IPS DF 19.7 (cell line): ENCODE results near the gene SULT1A3.
"Not testable (repeated sequence)": the region's sequence is repeated elsewhere in the genome, so short reads cannot be mapped to it uniquely, and the experiment has no call there.

Experiments used
- DNase-seq: peaks from one replicate; pipeline ENCODE4 v3.0.0-alpha.2; 2013; ENCODE audit warnings: low read depth, low spot score

SULT1A3 gene

GRCh38 chr16:30199049-30199448 is at the start of gene SULT1A3:
TSS of gene SULT1A3 (plus strand) at chr16:30199255. CDS start at chr16:30200729, 1,474 bp downstream.
- not testable (repeated sequence) for DNase-seq

GRCh38 chr16:30151091-30151490 is 48.0 kb upstream of the SULT1A3 start:
- no peak for DNase-seq

- no peak for DNase-seq
Observed at GRCh38 chr16:30152517-30152916, 46.5 kb upstream of the SULT1A3 start.

- no peak for DNase-seq
Observed at GRCh38 chr16:30155188-30155587, 43.9 kb upstream of the SULT1A3 start.

GRCh38 chr16:30157214-30157613 is 41.8 kb upstream of the SULT1A3 start:
- no peak for DNase-seq

GRCh38 chr16:30163538-30163937 is 35.5 kb upstream of the SULT1A3 start:
- DNase-seq: no peak

GRCh38 chr16:30166202-30166902 is 32.7 kb upstream of the SULT1A3 start:
- no peak for DNase-seq

GRCh38 chr16:30168746-30169145 is 30.3 kb upstream of the SULT1A3 start:
- not testable (repeated sequence) for DNase-seq

GRCh38 chr16:30169416-30169815 is 29.6 kb upstream of the SULT1A3 start:
- DNase-seq: not testable (repeated sequence)

GRCh38 chr16:30170145-30170544 is 28.9 kb upstream of the SULT1A3 start:
- not testable (repeated sequence) for DNase-seq

- DNase-seq: no peak
Observed at GRCh38 chr16:30173054-30173453, 26.0 kb upstream of the SULT1A3 start.

- DNase-seq: not testable (repeated sequence)
Observed at GRCh38 chr16:30176876-30177275, 22.2 kb upstream of the SULT1A3 start.

- no peak for DNase-seq
Observed at GRCh38 chr16:30179195-30179594, 19.9 kb upstream of the SULT1A3 start.

GRCh38 chr16:30179931-30180330 is 19.1 kb upstream of the SULT1A3 start:
- no peak for DNase-seq

GRCh38 chr16:30180741-30181140 is 18.3 kb upstream of the SULT1A3 start:
- no peak for DNase-seq

GRCh38 chr16:30183233-30184095 is 15.6 kb upstream of the SULT1A3 start, which contains the start of gene CORO1A:
TSS of gene CORO1A (plus strand) at chr16:30183602. CDS start at chr16:30185210, 1,608 bp downstream.
- DNase-seq: no peak

- DNase-seq: no peak
Observed at GRCh38 chr16:30184096-30184890, 14.8 kb upstream of the SULT1A3 start.

- DNase-seq: no peak
Observed at GRCh38 chr16:30184891-30185682, 14.0 kb upstream of the SULT1A3 start.

GRCh38 chr16:30185683-30186421 is 13.2 kb upstream of the SULT1A3 start:
- DNase-seq: no peak

GRCh38 chr16:30186444-30186781 is 12.6 kb upstream of the SULT1A3 start:
- no peak for DNase-seq
